A549 (cell line): ENCODE measurements around the gene PRKCZ. TPM values are rescaled to one million over a fixed set of nuclear protein-coding genes. Genes with fewer than 3 reads are reported as not detected.

Experiments used
- ATAC-seq, 2 experiments: fragments of 200-7000 bp in 1 of 2; fragments of >200 bp in 1 of 2; cut with Nextera tagmentation in 1 of 2; cut with Tn5 transposase in 1 of 2; 3 replicates each; pipeline versions ENCODE4 v1.8.0 to v1.9.1; 2018 to 2020; ENCODE audit warnings: mild to moderate bottlenecking in 1 of 2, moderate library complexity in 1 of 2
- CTCF ChIA-PET: fragments of 300-600 bp; sonication (Branson Sonifier 250); formaldehyde crosslinking; extraction: SDS; loops from one replicate; lab custom pipeline; 2021; ENCODE audit warnings: antibody characterized with exemption, inconsistent platforms; lab: Yijun Ruan, JAX
- POLR2A ChIA-PET: fragments of 350-600 bp; formaldehyde crosslinking; extraction: SDS; loops from one replicate; lab custom pipeline; 2021; ENCODE audit warnings: antibody characterized with exemption, inconsistent platforms; lab: Yijun Ruan, JAX
- DNase-seq, 2 experiments: peaks; one replicate each; pipeline versions ENCODE4 v3.0.0 to v3.0.0-alpha.2; 2011 to 2016; ENCODE audit warnings: low read depth in 1 of 2, low spot score in 1 of 2
- FAIRE-seq: peaks from 2 replicates; lab custom pipeline; 2011; peaks lifted over from hg19 to GRCh38; lab: Jason Lieb, UNC
- H3K27ac ChIP-seq, 2 experiments: fragments of >200 bp; sonication (Bioruptor Twin); formaldehyde crosslinking; 3 replicates each; pipeline ENCODE4 v1.5.1; 2016 to 2017
- H3K4me1 ChIP-seq: fragments of >200 bp; sonication (Bioruptor Twin); formaldehyde crosslinking; 3 replicates; pipeline ENCODE4 v1.6.1; 2016
- H3K4me2 ChIP-seq: fragments of >200 bp; sonication (Bioruptor Twin); formaldehyde crosslinking; 3 replicates; pipeline ENCODE4 v1.6.1; 2016
- H3K4me3 ChIP-seq: fragments of >200 bp; sonication (Bioruptor Twin); formaldehyde crosslinking; 3 replicates; pipeline ENCODE4 v1.5.1; 2016
- H3K9me3 ChIP-seq: fragments of >200 bp; sonication (Bioruptor Twin); formaldehyde crosslinking; 3 replicates; pipeline ENCODE4 v1.6.1; 2016
- ATOH8 ChIP-seq: fragments of 250-450 bp; sonication (Bioruptor Pico); IDR thresholded peaks from 2 replicates; pipeline ENCODE4 v1.5.0; 2020; ENCODE audit warnings: low read depth, mild to moderate bottlenecking, moderate library complexity
- BCL3 ChIP-seq: fragments of >200 bp; sonication (Bioruptor Twin); formaldehyde crosslinking; IDR thresholded peaks from 3 replicates; pipeline ENCODE4 v1.6.1; 2016
- CBX2 ChIP-seq: fragments of 200-600 bp; sonication (generic); IDR thresholded peaks from 2 replicates; pipeline ENCODE4 v1.6.1; 2016; ENCODE audit warnings: low read depth, mild to moderate bottlenecking, borderline replicate concordance
- CBX8 ChIP-seq: fragments of 200-600 bp; sonication (generic); IDR thresholded peaks from 2 replicates; pipeline ENCODE4 v1.6.1; 2016
- CHD2 ChIP-seq: fragments of 150-350 bp; IDR thresholded peaks from 2 replicates; pipeline ENCODE4 v1.6.1; 2014; ENCODE audit warnings: low read length; ENCODE audit not compliant: partially characterized antibody
- ELK1 ChIP-seq: fragments of 150-350 bp; IDR thresholded peaks from 2 replicates; pipeline ENCODE4 v1.6.1; 2014; ENCODE audit warnings: low read depth, mild to moderate bottlenecking, low read length
- FOXS1 ChIP-seq: fragments of 250-450 bp; sonication (Bioruptor Pico); IDR thresholded peaks from 2 replicates; pipeline ENCODE4 v1.5.0; 2020; ENCODE audit warnings: mild to moderate bottlenecking, moderate library complexity
- HOXB13 ChIP-seq: fragments of 250-450 bp; sonication (Bioruptor Pico); IDR thresholded peaks from 2 replicates; pipeline ENCODE4 v1.5.0; 2020; ENCODE audit warnings: low read depth, mild to moderate bottlenecking, moderate library complexity
- HOXB5 ChIP-seq: fragments of 250-450 bp; sonication (Bioruptor Pico); IDR thresholded peaks from 2 replicates; pipeline ENCODE4 v1.5.0; 2020; ENCODE audit warnings: mild to moderate bottlenecking, moderate library complexity
- MAX ChIP-seq: IDR thresholded peaks from 2 replicates; pipeline ENCODE4 v1.6.1; 2012
- MYC ChIP-seq: IDR thresholded peaks from 2 replicates; pipeline ENCODE4 v1.6.1; 2012; ENCODE audit warnings: mild to moderate bottlenecking, inconsistent platforms, low read length, improper control_type of control experiment, borderline replicate concordance
- NFE2L2 ChIP-seq: fragments of 150-350 bp; conservative IDR thresholded peaks from 2 replicates; pipeline ENCODE4 v1.6.1; 2014; ENCODE audit warnings: low read length
- PHF8 ChIP-seq: fragments of 200-600 bp; sonication (generic); IDR thresholded peaks from 2 replicates; pipeline ENCODE4 v1.6.1; 2016; ENCODE audit warnings: low read depth, mild to moderate bottlenecking, antibody characterized with exemption, moderate library complexity, borderline replicate concordance
- POLR2A ChIP-seq: IDR thresholded peaks from 2 replicates; pipeline ENCODE4 v1.6.1; 2012; ENCODE audit warnings: mild to moderate bottlenecking, low read length
- POLR2AphosphoS2 ChIP-seq: conservative IDR thresholded peaks from 2 replicates; pipeline ENCODE4 v1.6.1; 2012; ENCODE audit warnings: low read length, improper control_type of control experiment, inconsistent platforms
- RARB ChIP-seq: fragments of 250-450 bp; sonication (Bioruptor Pico); IDR thresholded peaks from 2 replicates; pipeline ENCODE4 v1.8.0; 2021; ENCODE audit warnings: mild to moderate bottlenecking, moderate library complexity
- TP53 ChIP-seq: fragments of 250-450 bp; sonication (Bioruptor Pico); IDR thresholded peaks from 2 replicates; pipeline ENCODE4 v1.5.0; 2021; ENCODE audit warnings: mild to moderate bottlenecking, moderate library complexity
- WGBS: methylation state at CpG from one replicate; pipeline ENCODE4 v1.1.6; 2017; ENCODE audit errors: missing lambda C conversion rate; 5-methylcytosine and 5-hydroxymethylcytosine counted together
- polyA plus RNA-seq, 4 experiments: library from polyadenylated mRNA; depleted of rRNA in 3 of 4; stranded (reverse); fragments of >200 nt; fragmentation: RNase III in 1 of 4; extraction: RNeasy Plus Mini Kit Qiagen cat#74134 plus additional on column Dnase treatment in 1 of 4; gene quantifications; 2 replicates in 3 of 4; 3 replicates in 1 of 4; pipeline ENCODE4 v1.2.3, GENCODE V29; 2011 to 2017

PRKCZ gene
- polyA plus RNA-seq, 2 of the 4 experiments (the other 2 are of a cell fraction) = 9.5 to 9.8 TPM

GRCh38 chr1:2056955-2057590, 6.9 kb downstream of the PRKCZ start:
- CTCF ChIA-PET = interaction anchor here (1.1 to 2.8 kb wide), 3 partner anchors 11 to 118 kb away, joined by 3 to 17 read pairs (median 7); no protein-coding TSS in a partner anchor

GRCh38 chr1:2059290-2059953, 9.2 kb downstream of the PRKCZ start:
- FAIRE-seq (no peak), ATAC-seq (no peak), DNase-seq (no peak)
- peaks cover 6% of the 10 kb centered on the region for H3K9me3 ChIP-seq
- CTCF ChIA-PET = interaction anchor here (1.5 kb wide), 1 partner anchor 15 kb away, joined by 7 read pairs; no protein-coding TSS in a partner anchor
- H3K4me2 ChIP-seq = no peak overlapping the region
- WGBS = 94% methylated on average over 30 of the region's 35 CpGs
- H3K27ac ChIP-seq = no peak overlapping the region
- H3K4me3 ChIP-seq = no peak overlapping the region
- H3K4me1 ChIP-seq = no peaks in the 10 kb centered on the region
- POLR2A ChIA-PET = no interaction called here
- no peak for TF ChIP-seq MAX
- TF ChIP-seq CBX2 = no peak
- no peak for TF ChIP-seq FOXS1 (CRISPR knock-in tag)

More at GRCh38 chr1:2056955-2057590, 6.9 kb downstream of the PRKCZ start:
- POLR2A ChIA-PET = no interaction called here
- Histone ChIP-seq H3K27ac (no peak overlapping the region), H3K4me2 (no peak overlapping the region), H3K4me1 (no peaks in the 10 kb centered on the region), H3K4me3 (no peak overlapping the region), H3K9me3 (no peaks in the 10 kb centered on the region)
- DNase-seq (no peak), FAIRE-seq (no peak), ATAC-seq (no peak)
- 92% methylated on average over 20 of the region's 25 CpGs for WGBS
- TF ChIP-seq ELK1 (no peak), NFE2L2 (no peak), FOXS1 (CRISPR knock-in tag) (no peak), MYC (no peak), PHF8 (no peak)

GRCh38 chr1:2060072-2060471, 9.9 kb downstream of the PRKCZ start:
- 95% methylated on average over 3 of the region's 15 CpGs for WGBS
- peaks cover 12% of the 10 kb centered on the region for H3K9me3 ChIP-seq
- POLR2A ChIA-PET = no interaction called here
- TF ChIP-seq TP53 (no peak), RARB (CRISPR knock-in tag) (no peak), CBX8 (no peak), HOXB5 (CRISPR knock-in tag) (no peak), HOXB13 (CRISPR knock-in tag) (no peak), POLR2AphosphoS2 (no peak), CBX2 (no peak), BCL3 (no peak), ELK1 (no peak), POLR2A (no peak), CHD2 (no peak), ATOH8 (CRISPR knock-in tag) (no peak), PHF8 (no peak)
- TF ChIP-seq, all 56 proteins: peak for 0
- Histone ChIP-seq H3K4me1 (no peaks in the 10 kb centered on the region), H3K4me2 (no peak overlapping the region), H3K4me3 (no peak overlapping the region), H3K27ac (no peak overlapping the region)
- no peak for ATAC-seq
- FAIRE-seq = no peak
- DNase-seq = no peak
- CTCF ChIA-PET = interaction anchor here (1.5 kb wide), 1 partner anchor 16 kb away, joined by 7 read pairs; no protein-coding TSS in a partner anchor
